SKM-1 (cell line): Measurements from ENCODE around the gene SLC35G1.

Experiments
- DNase-seq: peaks from one replicate; lab custom pipeline; 2025; ENCODE audit not compliant: unreplicated experiment; lab: John Stamatoyannopoulos, UW

Gene SLC35G1

GRCh38 chr10:93876381-93876780 is 17.4 kb upstream of the SLC35G1 start:
- DNase-seq: no peak

GRCh38 chr10:93879273-93879672 is 14.5 kb upstream of the SLC35G1 start:
- DNase-seq: no peak

GRCh38 chr10:93894516-93895378 is 969 bp downstream of the SLC35G1 start:
- DNase-seq: no peak

- no peak for DNase-seq
Measured at GRCh38 chr10:93897070-93897780, 3.4 kb downstream of the SLC35G1 start.

GRCh38 chr10:93899109-93899508 is 5.3 kb downstream of the SLC35G1 start:
- no peak for DNase-seq

- DNase-seq: no peak
Measured at GRCh38 chr10:93903051-93903450, 9.3 kb downstream of the SLC35G1 start.

GRCh38 chr10:93904901-93905300 is 11.1 kb downstream of the SLC35G1 start:
- no peak for DNase-seq

- no peak for DNase-seq
Measured at GRCh38 chr10:93907059-93907458, 13.3 kb downstream of the SLC35G1 start.

- no peak for DNase-seq
Measured at GRCh38 chr10:93911866-93912265, 18.1 kb downstream of the SLC35G1 start.

- DNase-seq: no peak
Measured at GRCh38 chr10:93912444-93912843, 18.7 kb downstream of the SLC35G1 start.

GRCh38 chr10:93913706-93914105 is 19.9 kb downstream of the SLC35G1 start:
- DNase-seq: no peak

GRCh38 chr10:93915598-93915997 is 21.8 kb downstream of the SLC35G1 start:
- no peak for DNase-seq

GRCh38 chr10:93916257-93917063 is 22.7 kb downstream of the SLC35G1 start:
- DNase-seq: no peak

GRCh38 chr10:93917064-93917391 is 23.2 kb downstream of the SLC35G1 start:
- no peak for DNase-seq

GRCh38 chr10:93917821-93918220 is 24.0 kb downstream of the SLC35G1 start:
- DNase-seq: no peak

- no peak for DNase-seq
Measured at GRCh38 chr10:93921338-93921737, 27.6 kb downstream of the SLC35G1 start.

- no peak for DNase-seq
Measured at GRCh38 chr10:93926613-93927012, 32.8 kb downstream of the SLC35G1 start.

- DNase-seq: no peak
Measured at GRCh38 chr10:93938140-93938539, 44.4 kb downstream of the SLC35G1 start.

GRCh38 chr10:93940881-93941280 is 47.1 kb downstream of the SLC35G1 start:
- no peak for DNase-seq

GRCh38 chr10:93941606-93942005 is 47.8 kb downstream of the SLC35G1 start:
- no peak for DNase-seq

- DNase-seq: no peak
Measured at GRCh38 chr10:93945819-93946218, 52.0 kb downstream of the SLC35G1 start.

GRCh38 chr10:93947055-93947454 is 53.3 kb downstream of the SLC35G1 start:
- DNase-seq: no peak
